Adrenal gland (tissue), 12 donors: ENCODE data around the gene SOBP. TPM values are rescaled to one million over a fixed set of nuclear protein-coding genes. Genes with fewer than 3 reads are reported as not detected.

ENCODE experiments used
- DNase-seq, 7 donors: peaks; one replicate each; pipeline ENCODE4 v3.0.0-alpha.2; 2019 to 2020
- H3K27ac ChIP-seq, 5 donors: fragments of 200-600 bp; sonication (generic) in 4 of 5; 1 replicate in 3 of 5; 2 replicates in 2 of 5; pipeline versions ENCODE4 v1.5.1 to v1.8.0; 2016 to 2020; ENCODE audit warnings: mild to moderate bottlenecking in 1 of 5
- H3K27me3 ChIP-seq: fragments of 200-600 bp; 2 replicates; pipeline ENCODE4 v1.8.0; 2021
- H3K36me3 ChIP-seq, 2 donors: fragments of 200-600 bp; replicated peaks in 1 of 2; 1 replicate in 1 of 2; 2 replicates in 1 of 2; pipeline versions ENCODE4 v1.5.1 to v1.8.0; 2018 to 2022
- H3K4me1 ChIP-seq, 2 donors: fragments of 200-600 bp; replicated peaks in 1 of 2; 1 replicate in 1 of 2; 2 replicates in 1 of 2; pipeline versions ENCODE4 v1.5.1 to v1.8.0; 2018 to 2021
- H3K4me3 ChIP-seq, 4 donors: fragments of 200-600 bp; sonication (generic) in 3 of 4; one replicate each; pipeline ENCODE4 v1.5.1; 2016 to 2018
- H3K9me3 ChIP-seq, 3 donors: fragments of 200-600 bp; sonication (generic) in 1 of 3; replicated peaks in 1 of 3; 1 replicate in 2 of 3; 2 replicates in 1 of 3; pipeline versions ENCODE4 v1.5.1 to v1.8.0; 2016 to 2021
- CTCF ChIP-seq, 6 experiments: fragments of 450-650 bp in 4 of 6; fragments of 200-600 bp in 2 of 6; sonication (generic) in 1 of 6; IDR thresholded peaks; 1 replicate in 5 of 6; 2 replicates in 1 of 6; pipeline versions ENCODE4 v1.5.1 to v1.8.0; 2016 to 2021; ENCODE audit warnings: antibody characterized with exemption in 6 of 6, mild to moderate bottlenecking in 2 of 6, moderate library complexity in 1 of 6
- POLR2A ChIP-seq, 2 donors: fragments of 450-650 bp; IDR thresholded peaks; one replicate each; pipeline ENCODE4 v1.6.1; 2017; ENCODE audit warnings: antibody characterized with exemption in 2 of 2, mild to moderate bottlenecking in 2 of 2, moderate library complexity in 1 of 2
- whole genome bisulfite sequencing, 4 donors: extraction: QIAGEN DNeasy Blood & Tissue Kit in 2 of 4; methylation state at CpG; one replicate each; pipeline versions ENCODE4 v1.1.5 to v1.1.7; 2013 to 2017; 5-methylcytosine and 5-hydroxymethylcytosine counted together
- intact Hi-C, 2 donors: fragments of 100-400 bp; cut with DNase I; formaldehyde crosslinking; loops; one replicate each; pipeline versions ENCODE4 v1.14.1 to v1.15.0; 2022 to 2023
- polyA plus RNA-seq, 3 donors: library from polyadenylated mRNA; stranded (reverse); fragments of 200-250 nt in 2 of 3; fragments of 350-450 nt in 1 of 3; fragmentation: Illumina TruSeq in 1 of 3; extraction: RNeasy Lipid Tissue Mini Kit (QIAGEN cat#74804) in 1 of 3; gene quantifications; one replicate each; pipeline ENCODE4 v1.2.3, GENCODE V29; 2013 to 2014
- total RNA-seq, 9 donors: library from RNA; depleted of rRNA in 4 of 9; stranded (reverse); fragments of >200 nt in 4 of 9; fragments of 120-200 nt in 1 of 9; fragmentation: NEBNext Ultra II Directional in 1 of 9; extraction: Animal tissue kit (Norgen Biotek cat#: 25700) in 1 of 9; gene quantifications; one replicate each; pipeline versions ENCODE4 v1.1.0 to v1.2.4, GENCODE V29; 2013 to 2023
- donor health status: healthy with polysubstance abuse.
- donor health status: Bipolar disorder and iron deficiency.
- donor health status: DM: yes; HTN: yes; CAD: no.
- donor health status: DM: no; HTN: no; CAD: no.
- donor health status: DM: no; HTN: no; CAD: no.
- donor health status: DM: yes; HTN: yes; CAD: no.

SOBP gene
- total and polyA plus RNA-seq, 12 donors: 5.6 to 25.6 (median 12.5) TPM

GRCh38 chr6:107560657-107561056 is 70.7 kb downstream of the SOBP start:
- H3K9me3 ChIP-seq: no peaks in the 10 kb centered on the region
- peaks cover 0 to 20% of the 10 kb centered on the region in 2 donors for H3K4me1 ChIP-seq
- peak in 6 of 7 donors; percentile 20 to 65 (median 30) for DNase-seq
- peak overlapping the region in 3 of 5 donors; percentile 8 to 67 (median 26) for H3K27ac ChIP-seq
- H3K27me3 ChIP-seq: no peaks in the 10 kb centered on the region
- TF ChIP-seq CTCF (IDR thresholded peaks at IDR 0.05) (no peak), POLR2A (IDR thresholded peaks at IDR 0.05) (no peak)
- WGBS, 4 donors: 47 to 64% (median 50%) methylated on average over 4 of the region's 4 CpGs
- intact Hi-C loops: no loop called here
- no peaks in the 10 kb centered on the region for H3K36me3 ChIP-seq
- H3K4me3 ChIP-seq: no peak overlapping the region

- peak in 4 of 7 donors; percentile 7 to 71 (median 31) for DNase-seq
- Histone ChIP-seq H3K9me3 (no peaks in the 10 kb centered on the region), H3K27ac (peak overlapping the region in 2 of 5 donors; percentile 8 to 67), H3K36me3 (no peaks in the 10 kb centered on the region), H3K4me1 (peaks cover 0 to 14% of the 10 kb centered on the region in 2 donors), H3K27me3 (no peaks in the 10 kb centered on the region), H3K4me3 (no peak overlapping the region)
- no peak for TF ChIP-seq CTCF (IDR thresholded peaks at IDR 0.05)
- TF ChIP-seq POLR2A (IDR thresholded peaks at IDR 0.05): no peak
- 53 to 75% (median 58%) methylated on average over 3 of the region's 3 CpGs for WGBS, 4 donors
- intact Hi-C loops: no loop called here
Measured at GRCh38 chr6:107561306-107561705, 71.4 kb downstream of the SOBP start.

- Histone ChIP-seq H3K27ac (no peak overlapping the region), H3K4me1 (peaks cover 0 to 11% of the 10 kb centered on the region in 2 donors), H3K4me3 (no peak overlapping the region), H3K36me3 (no peaks in the 10 kb centered on the region), H3K9me3 (no peaks in the 10 kb centered on the region), H3K27me3 (no peaks in the 10 kb centered on the region)
- no peak for TF ChIP-seq CTCF (IDR thresholded peaks at IDR 0.05)
- TF ChIP-seq POLR2A (IDR thresholded peaks at IDR 0.05): no peak
- intact Hi-C loops: no loop called here
- WGBS, 4 donors: 85 to 93% (median 89%) methylated on average over 13 of the region's 13 CpGs
- no peak for DNase-seq
Measured at GRCh38 chr6:107563694-107564588, 74.0 kb downstream of the SOBP start.

- no peaks in the 10 kb centered on the region for H3K27me3 ChIP-seq
- no peaks in the 10 kb centered on the region for H3K36me3 ChIP-seq
- no peak for DNase-seq
- H3K4me1 ChIP-seq: peaks cover 0 to 11% of the 10 kb centered on the region in 2 donors
- TF ChIP-seq CTCF (IDR thresholded peaks at IDR 0.05): no peak
- TF ChIP-seq POLR2A (IDR thresholded peaks at IDR 0.05): no peak
- 69 to 76% (median 74%) methylated on average over 4 of the region's 4 CpGs for WGBS, 4 donors
- H3K4me3 ChIP-seq: no peak overlapping the region
- no peak overlapping the region for H3K27ac ChIP-seq
- intact Hi-C loops: no loop called here
- H3K9me3 ChIP-seq: no peaks in the 10 kb centered on the region
Measured at GRCh38 chr6:107564589-107564951, 74.7 kb downstream of the SOBP start.
